Measurements from ENCODE around the gene DHX34.

- TF ChIP-seq CREM (IDR thresholded peaks at IDR 0.05; ENCODE audit: low read depth) = no peak
- TF ChIP-seq USF2 (CRISPR knock-in tag; IDR thresholded peaks at IDR 0.05) = no peak
- no peak for TF ChIP-seq NFIX (CRISPR knock-in tag; IDR thresholded peaks at IDR 0.05; ENCODE audit: low read depth)
- TF ChIP-seq LEF1 (IDR thresholded peaks at IDR 0.05) = no peak
- no peak for TF ChIP-seq ZNF717 (CRISPR knock-in tag; IDR thresholded peaks at IDR 0.05)
- TF ChIP-seq SAP30 (IDR thresholded peaks at IDR 0.05; ENCODE audit: borderline replicate concordance, insufficient read depth, low read depth, low read length, poor library complexity, severe bottlenecking) = no peak
- TF ChIP-seq REST (IDR thresholded peaks at IDR 0.05; ENCODE audit: borderline replicate concordance) = no peak
- no peak for TF ChIP-seq REST (CRISPR knock-in tag; IDR thresholded peaks at IDR 0.05; ENCODE audit: low read depth)
Measured at GRCh38 chr19:47331490-47331889, 17.6 kb upstream of the DHX34 start.
